ENCODE measurements around the gene LRRD1. TPM values are rescaled to one million over a fixed set of nuclear protein-coding genes. Genes with fewer than 3 reads are reported as not detected.
"Not testable (repeated sequence)": the region's sequence is repeated elsewhere in the genome, so short reads cannot be mapped to it uniquely, and the experiment has no call there.

Gene LRRD1
- total RNA-seq, 2 experiments from 2014 or later = not detected

GRCh38 chr7:92143192-92143880, 35.6 kb downstream of the LRRD1 start:
- POLR2A ChIA-PET = not testable (repeated sequence)
- CTCF ChIA-PET = interaction anchor here (1.3 kb wide), 1 partner anchor 282 kb away, joined by 3 read pairs; no protein-coding TSS in a partner anchor

- CTCF ChIA-PET, POLR2A ChIA-PET: not testable (repeated sequence)
These were observed 36.2 kb downstream of the LRRD1 start for GRCh38 chr7:92142791-92143190.

- ChIA-PET CTCF (no interaction called here), POLR2A (no interaction called here)
These were observed 37.8 kb downstream of the LRRD1 start for GRCh38 chr7:92141161-92141560.

GRCh38 chr7:92137557-92137956, 41.4 kb downstream of the LRRD1 start:
- ChIA-PET POLR2A (no interaction called here), CTCF (interaction anchor here (0.7 to 1.0 kb wide), 2 partner anchors 28 to 216 kb away, joined by 3 to 4 read pairs; no protein-coding TSS in a partner anchor)

- CTCF ChIA-PET = interaction anchor here (1.2 to 1.6 kb wide), 2 partner anchors 289 to 313 kb away, joined by 4 to 7 read pairs; partner anchors contain the start of gene GATAD1
- POLR2A ChIA-PET = interaction anchor here (0.6 to 1.8 kb wide), 6 partner anchors 32 to 393 kb away, joined by 3 to 14 read pairs (median 4); partner anchors contain the start of genes ANKIB1, GATAD1, KRIT1 and PEX1
These were observed 43.7 kb downstream of the LRRD1 start for GRCh38 chr7:92135052-92135889.

- POLR2A ChIA-PET = interaction anchor here (0.6 to 1.8 kb wide), 5 partner anchors 10 to 394 kb away, joined by 3 to 14 read pairs (median 9); partner anchors contain the start of genes ANKIB1, GATAD1, KRIT1 and PEX1
- CTCF ChIA-PET = interaction anchor here (1.2 to 1.6 kb wide), 2 partner anchors 289 to 313 kb away, joined by 4 to 7 read pairs; partner anchors contain the start of gene GATAD1
These were observed 44.5 kb downstream of the LRRD1 start, which contains the start of gene CYP51A1 for GRCh38 chr7:92134271-92135051. TSS of gene CYP51A1 (minus strand) at chr7:92134477. CDS start at chr7:92134364, 113 bp downstream.

GRCh38 chr7:92133737-92134270, 45.1 kb downstream of the LRRD1 start:
- CTCF ChIA-PET = interaction anchor here (1.6 kb wide), 1 partner anchor 290 kb away, joined by 4 read pairs; no protein-coding TSS in a partner anchor
- POLR2A ChIA-PET = interaction anchor here (1.7 to 1.8 kb wide), 2 partner anchors 113 to 314 kb away, joined by 9 to 14 read pairs; partner anchors contain the start of genes ANKIB1, GATAD1 and KRIT1

GRCh38 chr7:92133133-92133736, 45.7 kb downstream of the LRRD1 start:
- POLR2A ChIA-PET = no interaction called here
- CTCF ChIA-PET = no interaction called here

- ChIA-PET POLR2A (no interaction called here), CTCF (interaction anchor here (1.4 kb wide), 1 partner anchor 315 kb away, joined by 4 read pairs; the partner anchor contains the start of gene GATAD1)
These were observed 47.1 kb downstream of the LRRD1 start for GRCh38 chr7:92131764-92132330.

GRCh38 chr7:92131093-92131492, 47.8 kb downstream of the LRRD1 start:
- ChIA-PET CTCF (interaction anchor here (0.6 to 1.4 kb wide), 2 partner anchors 316 to 428 kb away, joined by 4 read pairs; partner anchors contain the start of gene GATAD1), POLR2A (no interaction called here)

- POLR2A ChIA-PET = no interaction called here
- CTCF ChIA-PET = no interaction called here
These were observed 57.3 kb downstream of the LRRD1 start for GRCh38 chr7:92121681-92122080.

- POLR2A ChIA-PET = no interaction called here
These were observed 59.7 kb downstream of the LRRD1 start for GRCh38 chr7:92119213-92119759.

GRCh38 chr7:92116949-92117348, 62.0 kb downstream of the LRRD1 start:
- ChIA-PET POLR2A (no interaction called here), CTCF (no interaction called here)

More at GRCh38 chr7:92119213-92119759, 59.7 kb downstream of the LRRD1 start:
- CTCF ChIA-PET = no interaction called here

- POLR2A ChIA-PET = no interaction called here
- CTCF ChIA-PET = no interaction called here
These were observed 63.1 kb downstream of the LRRD1 start for GRCh38 chr7:92115821-92116220.

- POLR2A ChIA-PET = no interaction called here
- CTCF ChIA-PET = no interaction called here
These were observed 68.1 kb downstream of the LRRD1 start for GRCh38 chr7:92110857-92111256.

GRCh38 chr7:92108821-92109220, 70.1 kb downstream of the LRRD1 start:
- POLR2A ChIA-PET = no interaction called here
- CTCF ChIA-PET = interaction anchor here (0.6 kb wide), 1 partner anchor 94 kb away, joined by 3 read pairs; no protein-coding TSS in a partner anchor

GRCh38 chr7:92102862-92103261, 76.1 kb downstream of the LRRD1 start:
- CTCF ChIA-PET, POLR2A ChIA-PET: not testable (repeated sequence)

GRCh38 chr7:92100534-92100933, 78.4 kb downstream of the LRRD1 start:
- POLR2A ChIA-PET = no interaction called here
- CTCF ChIA-PET = no interaction called here
